GM10266 (cell line): Measurements from ENCODE around the gene GMPR2.

Experiments
- DNase-seq: peaks from one replicate; pipeline ENCODE4 v3.0.0; 2012; ENCODE audit errors: extremely low spot score
- CTCF ChIP-seq: IDR thresholded peaks from 2 replicates; pipeline ENCODE4 v1.5.1; 2012; ENCODE audit warnings: mild to moderate bottlenecking, low read depth; ENCODE audit not compliant: control insufficient read depth, insufficient read depth; ENCODE audit errors: missing control alignments

Gene GMPR2

GRCh38 chr14:24269368-24269767, 36.6 kb downstream of the GMPR2 start:
- DNase-seq, result no peak
- no peak for TF ChIP-seq CTCF

- no peak for TF ChIP-seq CTCF
- no peak for DNase-seq
Measured at GRCh38 chr14:24269910-24270536, 37.3 kb downstream of the GMPR2 start.

GRCh38 chr14:24270537-24271133, 37.9 kb downstream of the GMPR2 start:
- no peak for TF ChIP-seq CTCF
- no peak for DNase-seq

GRCh38 chr14:24271134-24271833, 38.6 kb downstream of the GMPR2 start, which contains the start of gene RABGGTA:
TSS of gene RABGGTA (minus strand) at chr14:24271597. CDS start at chr14:24271115, 482 bp downstream.
- TF ChIP-seq CTCF, result peak; percentile 98
- peak; percentile 94 for DNase-seq

GRCh38 chr14:24271834-24272263, 39.1 kb downstream of the GMPR2 start:
- TF ChIP-seq CTCF, result no peak
- no peak for DNase-seq

GRCh38 chr14:24272467-24272866, 39.7 kb downstream of the GMPR2 start:
- TF ChIP-seq CTCF, result no peak
- no peak for DNase-seq
